Activated CD8-positive, alpha-beta memory T cell treated with anti-CD3 and anti-CD28 coated beads, Interleukin-2, amount 50 U/mL, for 24 hours (primary cell): Measurements from ENCODE around the gene FAN1.
"Not testable (repeated sequence)": the region's sequence is repeated elsewhere in the genome, so short reads cannot be mapped to it uniquely, and the experiment has no call there.

Experiments
- DNase-seq: peaks from one replicate; pipeline ENCODE4 v3.0.0-alpha.2; 2020; ENCODE audit errors: extremely low read depth

Gene FAN1

GRCh38 chr15:30903497-30904187 lies at the start of gene FAN1:
FAN1 (plus strand) TSS chr15:30903915; CDS start chr15:30904664, 749 bp downstream.
- DNase-seq, result peak; percentile 60

GRCh38 chr15:30859091-30859874 lies 44.4 kb upstream of the FAN1 start:
- DNase-seq, result no peak

GRCh38 chr15:30865257-30865656 lies 38.5 kb upstream of the FAN1 start:
- no peak for DNase-seq

- DNase-seq, result no peak
These were observed 33.0 kb upstream of the FAN1 start for GRCh38 chr15:30870681-30871080.

GRCh38 chr15:30872341-30872748 lies 31.4 kb upstream of the FAN1 start:
- DNase-seq, result no peak

- DNase-seq, result no peak
These were observed 26.6 kb upstream of the FAN1 start for GRCh38 chr15:30877070-30877469.

GRCh38 chr15:30878515-30878914 lies 25.2 kb upstream of the FAN1 start:
- no peak for DNase-seq

GRCh38 chr15:30882849-30883433 lies 20.8 kb upstream of the FAN1 start:
- DNase-seq, result no peak

DNA sequence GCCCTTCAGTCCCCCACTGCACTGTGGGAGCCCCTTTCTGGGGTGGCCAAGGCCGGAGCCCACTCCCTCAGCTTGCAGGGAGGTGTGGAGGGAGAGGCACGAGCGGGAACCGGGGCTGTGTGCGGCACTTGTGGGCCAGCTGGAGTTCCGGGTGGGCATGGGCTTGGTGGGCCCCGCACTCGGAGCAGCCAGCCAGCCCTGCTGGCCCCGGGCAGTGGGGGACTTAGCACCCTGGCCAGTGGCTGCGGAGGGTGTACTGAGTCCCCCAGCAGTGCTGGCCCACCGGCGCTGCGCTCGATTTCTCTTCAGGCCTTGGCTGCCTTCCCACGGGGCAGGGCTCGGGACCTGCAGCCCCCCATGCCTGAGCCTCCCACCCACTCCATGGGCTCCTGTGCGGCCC lies 20.0 kb upstream of the FAN1 start:
- DNase-seq, result not testable (repeated sequence)

- DNase-seq, result no peak
These were observed 17.9 kb upstream of the FAN1 start for GRCh38 chr15:30885814-30886213.

GRCh38 chr15:30889196-30889595 lies 14.5 kb upstream of the FAN1 start:
- no peak for DNase-seq

DNA sequence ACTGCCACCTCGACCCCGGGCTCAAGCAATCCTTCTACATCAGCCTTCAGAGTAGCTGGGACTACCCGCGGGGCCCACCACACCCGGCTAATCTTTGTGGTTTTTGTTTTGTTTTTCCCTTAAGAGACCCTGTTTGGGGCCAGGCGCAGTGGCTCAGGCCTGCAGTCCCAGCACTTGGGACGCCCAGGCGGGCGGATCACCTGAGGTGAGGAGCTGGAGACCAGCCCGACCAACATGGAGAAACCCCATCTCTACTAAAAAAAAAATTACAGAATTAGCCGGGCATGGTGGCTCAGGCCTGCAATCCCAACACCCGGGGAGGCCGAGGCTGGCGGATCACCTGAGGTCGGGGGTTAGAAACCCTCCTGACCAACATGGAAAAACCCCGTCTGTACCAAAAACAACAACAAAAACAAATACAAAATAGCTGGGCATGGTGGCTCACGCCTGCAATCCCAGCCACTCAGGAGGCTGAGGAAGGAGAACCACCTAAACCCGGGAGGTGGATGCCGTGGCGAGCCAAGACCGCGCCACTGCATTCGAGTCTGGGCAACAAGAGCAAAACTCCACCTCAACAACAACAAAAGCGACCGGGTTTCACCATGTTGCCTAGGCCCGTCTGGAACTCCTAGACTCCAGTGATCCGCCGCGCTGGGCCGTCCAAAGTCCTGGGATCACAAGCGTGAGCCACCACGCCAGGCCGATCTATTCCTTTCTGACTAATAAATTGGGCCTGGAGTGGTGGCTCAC lies 8.1 kb upstream of the FAN1 start:
- no peak for DNase-seq

DNA sequence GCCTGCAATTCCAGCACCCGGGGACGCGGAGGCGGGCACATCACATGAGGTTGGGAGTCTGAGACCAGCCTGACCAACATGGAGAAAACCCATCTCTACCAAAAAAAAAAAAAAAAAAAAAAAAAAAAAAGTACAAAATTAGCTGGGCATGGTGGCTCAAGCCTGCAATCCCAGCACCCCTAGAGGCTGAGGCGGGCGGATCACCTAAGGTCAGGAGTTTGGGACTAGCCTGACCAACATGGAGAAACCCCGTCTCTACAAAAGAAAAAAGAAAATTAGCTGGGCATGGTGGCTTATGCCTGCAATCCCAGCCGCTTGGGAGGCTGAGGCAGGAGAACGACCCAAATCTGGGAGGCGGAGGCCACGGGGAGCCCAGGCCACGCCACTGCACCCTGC lies 7.5 kb upstream of the FAN1 start:
- DNase-seq, result no peak

DNA sequence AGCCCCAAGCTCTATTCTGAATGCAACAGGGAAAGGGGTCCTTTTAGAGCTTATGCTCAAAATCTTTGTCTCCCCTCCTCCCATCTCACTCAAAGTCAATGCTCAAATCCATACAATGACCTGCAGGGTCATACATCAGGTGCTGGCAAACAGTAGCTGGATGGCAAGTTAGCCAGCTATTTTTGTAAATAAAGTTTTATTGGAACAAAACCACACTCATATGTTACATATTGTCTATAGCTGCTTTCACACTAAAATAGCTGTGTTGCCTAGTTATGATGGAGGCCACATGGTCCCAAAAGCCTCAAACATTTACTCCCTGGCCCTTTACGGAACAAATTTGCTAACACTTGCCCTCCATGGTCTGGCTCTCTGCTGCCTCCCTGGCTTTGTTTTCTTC lies 1.8 kb upstream of the FAN1 start:
- DNase-seq, result no peak

DNA sequence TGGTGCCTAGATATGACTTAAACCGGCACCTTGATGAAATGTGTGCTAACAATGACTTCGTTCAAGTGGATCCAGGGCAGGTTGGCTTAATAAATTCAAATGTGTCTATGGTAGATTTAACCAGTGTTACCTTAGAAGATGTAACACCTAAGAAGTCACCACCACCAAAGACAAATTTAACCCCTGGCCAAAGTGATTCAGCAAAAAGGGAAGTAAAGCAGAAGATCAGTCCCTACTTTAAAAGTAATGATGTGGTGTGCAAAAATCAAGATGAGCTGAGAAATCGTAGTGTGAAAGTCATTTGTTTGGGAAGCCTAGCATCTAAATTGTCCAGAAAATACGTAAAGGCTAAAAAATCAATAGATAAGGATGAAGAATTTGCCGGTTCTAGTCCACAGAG lies 1.1 kb downstream of the FAN1 start:
- DNase-seq, result no peak

DNA sequence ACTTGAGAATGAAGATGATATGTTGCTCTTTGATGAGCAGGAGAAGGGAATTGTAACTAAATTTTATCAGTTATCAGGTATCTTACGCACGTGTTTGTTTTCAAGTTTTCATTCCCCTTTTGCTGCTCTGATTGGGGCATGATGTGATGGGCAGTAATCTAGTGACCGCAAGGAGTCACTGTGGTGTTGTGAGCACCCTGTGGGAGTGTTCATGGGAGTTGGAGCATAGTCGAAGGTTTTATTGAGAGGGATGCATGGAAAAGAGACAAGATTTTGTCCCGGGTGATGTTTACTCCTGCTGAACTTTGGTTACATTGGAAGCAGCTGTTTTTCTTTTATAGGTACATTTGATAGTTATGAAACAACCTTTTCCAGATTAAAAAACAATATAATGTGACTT lies 2.1 kb downstream of the FAN1 start:
- DNase-seq, result no peak

DNA sequence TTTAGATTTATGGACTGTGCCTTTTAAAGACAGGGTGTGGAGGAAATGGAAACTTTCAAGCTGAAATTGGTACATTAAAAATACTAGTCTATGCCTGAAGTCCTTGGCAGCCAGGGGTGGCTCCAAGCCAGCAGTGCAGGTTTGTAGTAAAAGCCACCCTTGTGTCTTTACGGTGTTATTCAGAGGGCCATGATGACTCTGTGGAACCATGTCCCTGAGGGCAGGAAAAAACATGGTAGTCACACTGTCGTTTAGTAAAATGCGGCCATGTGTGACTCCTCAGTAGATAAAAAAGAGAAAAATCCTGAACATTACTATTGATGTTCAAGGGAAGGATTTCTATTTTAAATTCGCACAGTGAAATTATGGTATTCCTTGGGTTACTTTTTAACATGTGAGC lies 2.7 kb downstream of the FAN1 start:
- DNase-seq, result no peak

- no peak for DNase-seq
These were observed 10.0 kb downstream of the FAN1 start for GRCh38 chr15:30913761-30914160.

DNA sequence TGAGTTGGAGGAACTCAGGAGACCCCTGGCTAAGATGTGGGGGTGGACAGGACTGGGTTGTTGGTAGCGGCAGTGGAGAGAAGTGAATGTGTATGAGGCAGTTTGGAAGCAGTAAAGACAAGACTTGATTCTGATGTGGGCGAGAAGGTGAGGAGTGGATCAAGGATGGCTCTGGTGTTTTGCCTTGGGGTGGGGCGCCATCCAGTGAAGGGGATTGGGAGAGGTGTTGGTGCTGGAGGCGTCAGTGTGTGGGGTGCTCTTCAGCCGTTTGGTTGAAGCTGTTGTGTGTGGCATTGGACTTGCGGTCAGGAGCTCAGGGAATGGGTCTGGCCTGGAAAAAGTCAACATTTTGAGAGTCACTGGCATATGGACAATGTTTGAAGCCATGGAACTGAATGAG lies 13.3 kb downstream of the FAN1 start:
- no peak for DNase-seq

DNA sequence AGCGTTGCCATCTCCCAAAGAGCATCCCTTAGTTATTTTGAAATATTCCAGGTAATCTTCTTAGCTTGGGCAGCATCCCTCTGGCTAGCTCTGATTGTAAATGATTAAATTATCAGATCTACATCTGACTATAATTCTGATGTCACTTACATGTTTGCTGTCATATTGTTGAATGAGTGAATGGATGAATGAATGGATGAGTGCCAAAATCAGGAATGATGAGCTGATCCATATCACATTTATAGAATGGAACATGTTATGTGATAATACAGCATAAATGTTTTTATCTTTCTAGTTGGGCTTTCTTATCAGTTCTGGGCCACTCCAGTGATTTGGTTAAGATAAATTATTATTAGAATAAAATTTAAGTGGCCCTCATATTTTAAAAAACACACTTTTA lies 14.0 kb downstream of the FAN1 start:
- no peak for DNase-seq

- no peak for DNase-seq
These were observed 14.7 kb downstream of the FAN1 start for GRCh38 chr15:30918366-30918765.

DNA sequence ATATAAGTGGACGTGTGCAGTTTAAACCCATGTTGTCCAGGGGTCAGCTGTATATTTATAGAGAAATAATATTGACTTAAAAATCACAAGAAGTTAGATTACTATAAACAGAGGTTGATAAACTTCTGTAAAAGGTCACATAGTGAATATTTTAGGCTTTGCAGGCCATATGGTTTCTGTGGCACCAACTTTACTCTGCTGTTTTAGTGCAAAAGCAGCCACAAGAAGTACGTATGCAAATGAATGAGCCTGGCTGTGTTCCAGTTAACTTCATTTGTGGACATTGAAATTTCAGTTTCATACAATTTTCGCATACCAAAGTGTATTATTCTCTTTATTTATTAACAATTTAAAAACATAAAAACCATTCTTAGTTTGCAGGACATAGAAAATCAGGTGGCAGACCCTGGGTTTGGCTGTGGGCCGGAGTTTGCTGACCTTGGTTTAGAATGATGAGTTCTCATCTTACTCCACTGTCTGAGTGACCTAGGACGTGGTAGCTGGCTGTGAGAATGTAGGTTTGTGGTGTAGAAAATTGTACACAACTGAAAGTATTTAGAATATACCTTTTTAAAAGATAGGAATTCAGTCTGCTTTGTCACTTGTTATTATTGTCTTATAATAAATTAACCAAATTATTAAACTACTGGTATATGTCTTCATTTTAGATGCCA lies 16.3 kb downstream of the FAN1 start:
- DNase-seq, result no peak
